Stimulated activated effector memory CD8-positive, alpha-beta T cell treated with anti-CD3 and anti-CD28 coated beads, Interleukin-12 subunit alpha, Interleukin-12 subunit beta, amount 100 ng/mL, for 72 hours (primary cell): ENCODE data around the gene ZNF735.
"Not testable (repeated sequence)": the region's sequence is repeated elsewhere in the genome, so short reads cannot be mapped to it uniquely, and the experiment has no call there.

Experiments used
- ATAC-seq: fragments of 150-1000 bp; cut with Tn5 transposase; 2 replicates; pipeline ENCODE4 v1.10.0; 2021
- DNase-seq, 2 donors: peaks; one replicate each; pipeline ENCODE4 v3.0.0; 2021 to 2022; ENCODE audit warnings: low spot score in 2 of 2
- H3K27ac Mint-ChIP-seq: one replicate; pipeline ENCODE4 v1.8.0; 2022; ENCODE audit warnings: mild to moderate bottlenecking, mixed read lengths
- H3K36me3 Mint-ChIP-seq: one replicate; pipeline ENCODE4 v1.8.0; 2022; ENCODE audit warnings: mild to moderate bottlenecking, mixed read lengths
- H3K4me1 Mint-ChIP-seq: one replicate; pipeline ENCODE4 v1.8.0; 2022; ENCODE audit warnings: mixed read lengths
- H3K4me3 Mint-ChIP-seq: one replicate; pipeline ENCODE4 v1.8.0; 2022; ENCODE audit warnings: mild to moderate bottlenecking, mixed read lengths
- H3K9me3 Mint-ChIP-seq: one replicate; pipeline ENCODE4 v1.8.0; 2022; ENCODE audit warnings: mixed read lengths

The ZNF735 gene

GRCh38 chr7:64206903-64207302, at the start of gene ZNF735:
TSS of gene ZNF735 (plus strand) at chr7:64207203. CDS start at chr7:64207203, 0 bp downstream.
- Mint-ChIP-seq H3K9me3 (peaks cover 2% of the 10 kb centered on the region), H3K4me1 (no peaks in the 10 kb centered on the region), H3K4me3 (no peak within 1 kb of the TSS), H3K36me3 (no peaks in the 10 kb centered on the region), H3K27ac (no peak within 1 kb of the TSS)
- no peak for DNase-seq
- ATAC-seq = no peak

GRCh38 chr7:64170974-64171373, 36.0 kb upstream of the ZNF735 start:
- not testable (repeated sequence) for H3K27ac Mint-ChIP-seq, H3K4me3 Mint-ChIP-seq, ATAC-seq, H3K4me1 Mint-ChIP-seq, H3K36me3 Mint-ChIP-seq, DNase-seq
- peaks cover 16% of the 10 kb centered on the region for H3K9me3 Mint-ChIP-seq

DNA sequence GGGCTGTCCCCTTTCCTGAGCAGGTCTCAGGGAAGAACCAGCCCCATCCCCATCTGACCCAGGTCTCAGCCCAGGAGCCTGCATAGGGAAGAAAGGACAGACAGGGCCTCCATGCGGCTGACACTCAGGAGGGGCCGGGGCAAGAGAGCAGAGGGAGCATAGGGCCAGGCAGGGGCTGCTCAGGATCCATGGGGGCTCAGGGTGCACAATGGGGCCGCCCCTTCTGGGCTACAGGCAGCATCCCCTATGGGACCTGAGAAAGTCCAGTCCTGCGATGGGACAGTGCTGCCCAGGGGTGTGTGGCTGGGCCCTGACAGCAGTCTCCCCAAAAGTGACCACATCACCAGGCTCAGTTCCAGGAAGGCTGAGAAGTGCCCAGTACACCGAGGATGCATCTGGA, 32.7 kb upstream of the ZNF735 start:
- Mint-ChIP-seq H3K4me3 (no peak overlapping the region), H3K4me1 (no peaks in the 10 kb centered on the region), H3K27ac (no peak overlapping the region), H3K9me3 (peaks cover 7% of the 10 kb centered on the region), H3K36me3 (no peaks in the 10 kb centered on the region)
- no peak for DNase-seq
- no peak for ATAC-seq

DNA sequence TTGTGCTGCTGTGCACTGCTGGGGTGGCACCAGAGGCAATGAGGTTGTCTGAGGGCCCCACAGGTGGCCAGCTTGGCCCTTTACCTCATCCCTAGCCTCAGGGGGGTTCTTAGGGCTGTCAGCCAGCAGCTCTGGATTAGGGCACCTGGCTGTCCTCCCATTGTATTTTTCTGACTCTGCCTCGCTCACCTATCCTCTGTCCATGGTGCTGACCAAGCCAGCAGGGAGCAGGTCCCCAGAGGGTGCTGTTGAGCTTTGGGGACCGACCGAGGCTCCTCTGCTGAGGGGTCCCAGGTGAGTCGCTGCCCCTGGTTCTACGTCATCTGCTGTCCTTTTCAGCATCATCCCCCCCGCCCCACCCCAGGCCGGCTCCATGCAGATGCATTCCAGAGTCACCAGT, 32.1 kb upstream of the ZNF735 start:
- Mint-ChIP-seq H3K9me3 (peaks cover 7% of the 10 kb centered on the region), H3K4me3 (no peak overlapping the region), H3K4me1 (no peaks in the 10 kb centered on the region), H3K36me3 (no peaks in the 10 kb centered on the region), H3K27ac (no peak overlapping the region)
- no peak for ATAC-seq
- DNase-seq = no peak

DNA sequence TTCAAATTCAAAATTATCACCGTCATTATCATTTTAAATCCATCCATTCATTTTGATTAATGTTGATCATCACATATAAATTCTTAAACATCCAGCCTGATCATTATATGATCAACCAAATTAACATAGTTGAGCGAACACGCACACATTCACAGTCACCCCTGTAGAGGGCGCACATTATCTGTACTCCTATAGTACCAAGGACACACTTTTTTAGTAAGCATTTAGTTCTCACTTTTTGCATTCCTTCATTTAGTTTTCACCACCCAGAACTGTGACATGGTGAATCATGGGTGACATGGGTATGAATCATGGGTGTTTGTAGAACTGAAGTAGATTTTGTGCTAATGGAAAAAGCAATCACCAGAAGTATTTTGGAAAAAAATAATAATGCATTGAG, 26.0 kb upstream of the ZNF735 start:
- H3K36me3 Mint-ChIP-seq = no peaks in the 10 kb centered on the region
- DNase-seq = no peak
- H3K27ac Mint-ChIP-seq = no peak overlapping the region
- H3K9me3 Mint-ChIP-seq = no peaks in the 10 kb centered on the region
- no peaks in the 10 kb centered on the region for H3K4me1 Mint-ChIP-seq
- ATAC-seq = peak; percentile 54
- no peak overlapping the region for H3K4me3 Mint-ChIP-seq

GRCh38 chr7:64181586-64181985, 25.4 kb upstream of the ZNF735 start:
- Mint-ChIP-seq H3K9me3 (no peaks in the 10 kb centered on the region), H3K4me1 (no peaks in the 10 kb centered on the region), H3K27ac (no peak overlapping the region), H3K4me3 (no peak overlapping the region), H3K36me3 (no peaks in the 10 kb centered on the region)
- no peak for ATAC-seq
- DNase-seq = no peak

DNA sequence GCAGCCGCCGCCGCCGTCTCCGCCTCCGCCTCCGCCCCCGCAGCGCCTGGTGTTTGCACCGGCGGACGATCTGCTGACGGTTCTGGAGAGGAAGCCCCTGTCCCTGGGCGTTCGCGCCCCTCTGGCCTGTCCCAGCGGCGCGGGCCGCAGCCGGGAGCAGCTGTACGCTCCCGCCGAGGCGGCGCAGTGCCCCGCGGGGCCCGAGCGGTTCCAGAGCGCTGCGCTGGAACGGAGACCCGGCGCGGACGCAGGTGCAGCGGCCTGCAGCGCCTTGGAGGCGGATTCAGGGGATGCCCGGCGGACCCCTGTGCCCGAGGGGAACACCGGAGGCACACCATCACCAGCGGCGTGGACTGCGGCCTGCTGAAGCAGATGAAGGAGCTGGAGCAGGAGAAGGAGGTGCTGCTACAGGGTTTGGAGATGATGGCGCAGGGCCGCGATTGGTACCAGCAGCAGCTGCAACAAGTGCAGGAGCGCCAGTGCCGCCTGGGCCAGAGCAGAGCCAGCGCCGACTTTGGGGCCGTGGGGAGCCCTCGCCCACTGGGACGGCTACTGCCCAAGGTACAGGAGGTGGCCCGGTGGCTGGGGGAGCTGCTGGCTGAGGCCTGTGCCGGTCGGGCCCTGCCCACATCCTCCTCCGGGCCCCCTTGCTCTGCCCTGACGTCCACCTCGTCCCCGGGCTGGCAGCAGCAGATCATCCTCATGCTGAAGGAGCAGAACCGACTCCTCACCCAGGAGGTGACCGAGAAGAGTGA, 24.8 kb upstream of the ZNF735 start:
- no peak for ATAC-seq
- no peak overlapping the region for H3K4me3 Mint-ChIP-seq
- no peak for DNase-seq
- H3K9me3 Mint-ChIP-seq = no peaks in the 10 kb centered on the region
- H3K4me1 Mint-ChIP-seq = no peaks in the 10 kb centered on the region
- H3K36me3 Mint-ChIP-seq = no peaks in the 10 kb centered on the region
- H3K27ac Mint-ChIP-seq = no peak overlapping the region

- ATAC-seq = peak; percentile 5
- Mint-ChIP-seq H3K36me3 (no peaks in the 10 kb centered on the region), H3K27ac (no peak overlapping the region)
Measured at GRCh38 chr7:64183126-64183742, 23.8 kb upstream of the ZNF735 start.

GRCh38 chr7:64183827-64184372, 23.1 kb upstream of the ZNF735 start:
- Mint-ChIP-seq H3K4me3 (no peak overlapping the region), H3K9me3 (no peaks in the 10 kb centered on the region), H3K36me3 (no peaks in the 10 kb centered on the region), H3K27ac (no peak overlapping the region), H3K4me1 (no peaks in the 10 kb centered on the region)
- peak; percentile 27 for ATAC-seq
- DNase-seq = no peak

More at GRCh38 chr7:64183126-64183742, 23.8 kb upstream of the ZNF735 start:
- Mint-ChIP-seq H3K9me3 (no peaks in the 10 kb centered on the region), H3K4me3 (no peak overlapping the region), H3K4me1 (no peaks in the 10 kb centered on the region)
- DNase-seq = peak; percentile 42 to 65

DNA sequence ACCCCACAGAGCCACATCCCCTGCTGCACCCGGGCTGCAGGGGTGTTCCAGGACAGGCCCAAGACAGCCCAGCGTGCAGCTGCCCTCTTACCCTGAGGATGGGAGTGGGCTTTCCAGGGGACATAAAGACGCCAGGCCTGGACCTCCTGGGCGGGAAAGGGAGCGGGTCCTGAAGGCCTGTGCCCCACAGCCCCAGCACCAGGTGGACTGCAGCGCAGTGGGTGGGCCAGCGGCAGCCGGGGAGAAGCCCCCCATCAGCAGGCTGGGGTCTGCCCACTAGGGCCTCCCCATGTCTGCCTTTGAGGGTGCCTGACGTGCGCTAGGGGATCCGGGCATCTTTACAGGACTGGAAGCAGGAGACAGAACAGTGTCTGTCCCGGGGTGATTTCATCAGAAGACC, 22.6 kb upstream of the ZNF735 start:
- Mint-ChIP-seq H3K4me3 (no peak overlapping the region), H3K4me1 (no peaks in the 10 kb centered on the region), H3K27ac (no peak overlapping the region), H3K9me3 (peaks cover 2% of the 10 kb centered on the region), H3K36me3 (no peaks in the 10 kb centered on the region)
- ATAC-seq = no peak
- DNase-seq = no peak

GRCh38 chr7:64187408-64187807, 19.6 kb upstream of the ZNF735 start:
- H3K4me1 Mint-ChIP-seq = no peaks in the 10 kb centered on the region
- DNase-seq (no peak), ATAC-seq (peak; percentile 9)
- H3K36me3 Mint-ChIP-seq = no peaks in the 10 kb centered on the region
- no peak overlapping the region for H3K27ac Mint-ChIP-seq
- H3K4me3 Mint-ChIP-seq = no peak overlapping the region
- peaks cover 2% of the 10 kb centered on the region for H3K9me3 Mint-ChIP-seq

GRCh38 chr7:64192148-64192704, 14.8 kb upstream of the ZNF735 start:
- Mint-ChIP-seq H3K9me3 (peaks cover 2% of the 10 kb centered on the region), H3K36me3 (no peaks in the 10 kb centered on the region), H3K4me3 (no peak overlapping the region), H3K27ac (no peak overlapping the region), H3K4me1 (no peaks in the 10 kb centered on the region)
- ATAC-seq (peak; percentile 8), DNase-seq (no peak)

DNA sequence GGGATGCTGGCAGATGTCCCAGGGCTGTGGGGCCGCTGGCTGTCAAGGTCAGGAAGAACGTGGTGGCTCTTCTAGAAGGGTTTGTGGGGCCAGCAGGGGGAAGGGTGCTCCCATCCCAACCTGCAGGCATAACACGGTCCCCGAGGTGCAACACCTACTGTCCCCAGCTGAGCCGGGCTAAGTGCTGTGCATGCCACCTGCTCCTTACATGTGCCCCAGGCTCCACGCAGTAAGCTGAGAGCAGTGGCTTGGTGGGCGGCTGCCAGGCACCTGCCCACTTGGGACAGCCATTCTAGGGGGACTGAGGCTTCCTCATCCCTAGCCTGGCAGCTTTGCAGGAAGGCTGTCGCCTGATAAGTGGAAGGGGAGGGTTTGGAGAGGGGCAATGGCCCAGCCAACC, 14.2 kb upstream of the ZNF735 start:
- no peaks in the 10 kb centered on the region for H3K4me1 Mint-ChIP-seq
- peak; percentile 21 for ATAC-seq
- no peak overlapping the region for H3K4me3 Mint-ChIP-seq
- no peaks in the 10 kb centered on the region for H3K36me3 Mint-ChIP-seq
- no peak overlapping the region for H3K27ac Mint-ChIP-seq
- no peak for DNase-seq
- peaks cover 2% of the 10 kb centered on the region for H3K9me3 Mint-ChIP-seq

DNA sequence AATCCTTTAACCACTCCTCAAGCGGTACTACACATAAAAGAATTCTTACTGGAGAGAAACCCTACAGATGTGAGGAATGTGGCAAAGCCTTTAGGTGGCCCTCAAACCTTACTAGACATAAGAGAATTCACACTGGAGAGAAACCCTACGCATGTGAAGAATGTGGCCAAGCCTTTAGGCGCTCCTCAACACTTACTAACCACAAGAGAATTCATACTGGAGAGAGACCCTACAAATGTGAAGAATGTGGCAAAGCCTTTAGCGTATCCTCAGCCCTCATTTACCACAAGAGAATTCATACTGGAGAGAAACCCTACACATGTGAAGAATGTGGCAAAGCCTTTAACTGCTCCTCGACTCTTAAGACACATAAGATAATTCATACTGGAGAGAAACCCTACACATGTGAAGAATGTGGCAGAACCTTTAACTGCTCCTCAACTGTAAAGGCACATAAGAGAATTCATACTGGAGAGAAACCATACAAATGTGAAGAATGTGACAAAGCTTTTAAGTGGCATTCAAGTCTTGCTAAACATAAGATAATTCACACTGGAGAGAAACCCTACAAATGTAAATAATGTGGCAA, 12.8 kb downstream of the ZNF735 start:
- H3K4me3 Mint-ChIP-seq, DNase-seq, H3K4me1 Mint-ChIP-seq, H3K36me3 Mint-ChIP-seq, H3K27ac Mint-ChIP-seq, ATAC-seq: not testable (repeated sequence)
- H3K9me3 Mint-ChIP-seq = peaks cover 22% of the 10 kb centered on the region

GRCh38 chr7:64223366-64223765, 16.4 kb downstream of the ZNF735 start:
- Mint-ChIP-seq H3K4me1 (no peaks in the 10 kb centered on the region), H3K9me3 (peaks cover 25% of the 10 kb centered on the region), H3K36me3 (no peaks in the 10 kb centered on the region), H3K4me3 (no peak overlapping the region), H3K27ac (no peak overlapping the region)
- no peak for ATAC-seq
- DNase-seq = no peak
